SU-DHL-6 (cell line): Measurements from ENCODE around the gene GSTCD.

ENCODE experiments used
- H2AFZ ChIP-seq: fragments of 200-600 bp; sonication (generic); 2 replicates; pipeline ENCODE4 v1.6.1; 2014; ENCODE audit warnings: low read depth, mild to moderate bottlenecking, moderate library complexity, mixed read lengths, antibody characterized with exemption, low read length; ENCODE audit not compliant: severe bottlenecking
- H3F3A ChIP-seq: fragments of 200-600 bp; shearing (Covaris generic); 2 replicates; pipeline ENCODE4 v1.6.0; 2016; ENCODE audit warnings: antibody characterized with exemption, mild to moderate bottlenecking; ENCODE audit not compliant: insufficient read depth
- H3K27ac ChIP-seq: fragments of 200-600 bp; sonication (generic); 2 replicates; pipeline ENCODE4 v1.5.1; 2016; ENCODE audit warnings: low read depth, mild to moderate bottlenecking, low read length, moderate library complexity, mixed read lengths
- H3K27me3 ChIP-seq: fragments of 200-600 bp; sonication (generic), shearing (Covaris generic); 2 replicates; pipeline ENCODE4 v1.6.0; 2014; ENCODE audit warnings: mild to moderate bottlenecking, low read length
- H3K36me3 ChIP-seq: fragments of 200-600 bp; sonication (generic); 2 replicates; pipeline ENCODE4 v1.6.1; 2014; ENCODE audit warnings: mild to moderate bottlenecking, low read length, mixed read lengths
- H3K4me2 ChIP-seq: fragments of 300-600, 200-600 bp; shearing (Covaris generic), sonication (generic); 2 replicates; pipeline ENCODE4 v1.6.0; 2014; ENCODE audit warnings: low read length, low read depth, mild to moderate bottlenecking; ENCODE audit not compliant: poor library complexity, severe bottlenecking
- H3K4me3 ChIP-seq: fragments of 200-600 bp; sonication (generic); 2 replicates; pipeline ENCODE4 v1.5.1; 2014; ENCODE audit warnings: antibody characterized with exemption, low read length, mild to moderate bottlenecking, mixed read lengths; ENCODE audit not compliant: insufficient read depth, poor library complexity, severe bottlenecking
- H3K79me2 ChIP-seq: fragments of 200-600 bp; sonication (generic); 2 replicates; pipeline ENCODE4 v1.6.1; 2014; ENCODE audit warnings: mild to moderate bottlenecking, low read length, moderate library complexity; ENCODE audit not compliant: insufficient read depth
- H3K9ac ChIP-seq: fragments of 200-600 bp; sonication (generic); 2 replicates; pipeline ENCODE4 v1.7.0; 2014; ENCODE audit warnings: mild to moderate bottlenecking, low read length
- H3K9me2 ChIP-seq: fragments of 200-600 bp; sonication (generic); replicated peaks from 2 replicates; pipeline ENCODE4 v1.6.1; 2014; ENCODE audit warnings: low read length; ENCODE audit not compliant: insufficient read depth
- H3K9me3 ChIP-seq: fragments of 200-600 bp; sonication (generic); 2 replicates; pipeline ENCODE4 v1.6.1; 2014; ENCODE audit warnings: low read length, mixed read lengths; ENCODE audit not compliant: insufficient read depth
- H4K20me1 ChIP-seq: fragments of 200-600 bp; sonication (generic); 2 replicates; pipeline ENCODE4 v1.6.1; 2014; ENCODE audit warnings: low read depth, mild to moderate bottlenecking, antibody characterized with exemption, low read length, moderate library complexity, mixed read lengths
- EZH2phosphoT487 ChIP-seq: fragments of 200-600 bp; sonication (generic), shearing (Covaris generic); conservative IDR thresholded peaks from 2 replicates; pipeline ENCODE4 v1.6.1; 2018; ENCODE audit warnings: mild to moderate bottlenecking, antibody characterized with exemption, low read length, moderate library complexity, mixed read lengths
- TF ChIP-seq, protein P1 (sequence below): fragments of 200-600 bp; sonication (generic); IDR thresholded peaks from one replicate; pipeline ENCODE4 v1.5.1; 2017; ENCODE audit warnings: antibody characterized with exemption, mild to moderate bottlenecking, low read length, moderate library complexity; ENCODE audit not compliant: insufficient read depth, poor library complexity, severe bottlenecking

The GSTCD gene

DNA sequence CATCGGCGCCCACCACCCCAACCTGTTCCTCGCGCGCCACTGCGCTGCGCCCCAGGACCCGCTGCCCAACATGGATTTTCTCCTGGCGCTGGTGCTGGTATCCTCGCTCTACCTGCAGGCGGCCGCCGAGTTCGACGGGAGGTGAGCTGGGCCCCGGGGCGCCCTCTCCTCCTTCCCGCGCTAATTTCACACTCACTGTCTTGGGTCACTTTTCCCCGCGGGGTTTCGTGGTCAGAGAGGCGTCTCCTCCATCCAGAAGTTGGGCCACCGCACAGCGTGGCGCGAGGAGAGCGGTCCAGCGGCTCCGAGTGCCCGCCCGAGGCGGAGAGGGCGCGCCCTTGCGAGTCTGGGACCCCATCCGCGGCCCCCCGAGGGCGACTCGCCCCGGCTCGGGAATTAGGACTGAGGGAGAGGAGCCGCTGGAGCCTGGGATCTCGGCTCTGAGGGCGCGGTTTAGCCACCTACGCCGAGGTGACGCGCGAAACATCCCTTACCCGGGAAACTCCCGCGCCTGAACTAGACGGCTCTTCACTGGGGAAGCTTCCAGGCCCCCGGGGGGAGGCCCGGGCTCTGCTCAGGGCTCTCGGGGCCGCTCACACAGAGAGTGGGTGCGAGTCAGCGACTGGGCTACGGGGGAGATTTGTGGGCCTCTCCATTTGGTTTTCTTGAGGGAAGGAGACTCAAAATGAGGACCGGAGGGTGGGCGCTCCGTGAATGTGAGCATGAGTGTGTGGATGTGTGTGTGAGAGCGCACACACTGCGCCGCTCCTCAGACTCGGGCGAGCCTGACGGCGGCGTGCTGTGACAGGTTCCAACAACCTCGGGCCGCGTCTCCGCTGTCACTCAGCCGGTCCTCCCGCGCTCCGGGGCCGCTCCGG is 187.2 kb downstream of the GSTCD start:
- Histone ChIP-seq H3K9me2 (no peaks in the 10 kb centered on the region), H4K20me1 (no peaks in the 10 kb centered on the region), H3K4me2 (no peak overlapping the region), H3K9me3 (no peaks in the 10 kb centered on the region), H3K9ac (no peak overlapping the region), H3K79me2 (no peaks in the 10 kb centered on the region), H3F3A (no peaks in the 10 kb centered on the region), H3K27ac (no peak overlapping the region), H3K27me3 (no peaks in the 10 kb centered on the region), H3K4me3 (no peak overlapping the region), H2AFZ (no peak overlapping the region), H3K36me3 (no peaks in the 10 kb centered on the region)
- no peak for TF ChIP-seq EZH2phosphoT487
- TF ChIP-seq, protein P1, sequence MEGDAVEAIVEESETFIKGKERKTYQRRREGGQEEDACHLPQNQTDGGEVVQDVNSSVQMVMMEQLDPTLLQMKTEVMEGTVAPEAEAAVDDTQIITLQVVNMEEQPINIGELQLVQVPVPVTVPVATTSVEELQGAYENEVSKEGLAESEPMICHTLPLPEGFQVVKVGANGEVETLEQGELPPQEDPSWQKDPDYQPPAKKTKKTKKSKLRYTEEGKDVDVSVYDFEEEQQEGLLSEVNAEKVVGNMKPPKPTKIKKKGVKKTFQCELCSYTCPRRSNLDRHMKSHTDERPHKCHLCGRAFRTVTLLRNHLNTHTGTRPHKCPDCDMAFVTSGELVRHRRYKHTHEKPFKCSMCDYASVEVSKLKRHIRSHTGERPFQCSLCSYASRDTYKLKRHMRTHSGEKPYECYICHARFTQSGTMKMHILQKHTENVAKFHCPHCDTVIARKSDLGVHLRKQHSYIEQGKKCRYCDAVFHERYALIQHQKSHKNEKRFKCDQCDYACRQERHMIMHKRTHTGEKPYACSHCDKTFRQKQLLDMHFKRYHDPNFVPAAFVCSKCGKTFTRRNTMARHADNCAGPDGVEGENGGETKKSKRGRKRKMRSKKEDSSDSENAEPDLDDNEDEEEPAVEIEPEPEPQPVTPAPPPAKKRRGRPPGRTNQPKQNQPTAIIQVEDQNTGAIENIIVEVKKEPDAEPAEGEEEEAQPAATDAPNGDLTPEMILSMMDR = no peak

DNA sequence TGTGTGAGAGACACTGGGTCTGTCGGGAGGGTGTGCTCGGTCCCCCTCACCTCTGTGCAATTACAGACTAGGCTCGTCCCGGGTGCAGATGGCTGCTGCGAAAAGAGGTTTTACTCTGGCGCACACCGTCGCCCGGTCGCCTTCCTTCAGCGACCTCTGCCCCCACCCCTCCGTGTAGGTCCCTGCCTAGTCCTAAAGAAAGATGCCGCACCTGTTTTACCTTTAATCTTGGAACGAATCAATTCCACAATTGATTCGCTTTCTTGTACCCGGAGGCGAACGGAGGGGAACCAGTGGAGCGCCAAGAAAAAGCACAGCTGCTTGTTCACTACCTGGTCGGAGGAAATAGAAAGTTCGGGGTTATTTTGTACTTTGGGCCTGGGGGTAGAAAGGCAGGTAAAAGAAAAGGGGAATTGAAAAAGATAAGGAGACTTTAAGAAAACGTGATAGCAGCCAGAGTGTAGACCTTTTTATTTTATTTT is 187.9 kb downstream of the GSTCD start:
- H3K4me3 ChIP-seq = no peak overlapping the region
- H3K9me3 ChIP-seq = no peaks in the 10 kb centered on the region
- H3K36me3 ChIP-seq = no peaks in the 10 kb centered on the region
- H3K27me3 ChIP-seq = no peaks in the 10 kb centered on the region
- H3K9ac ChIP-seq = no peak overlapping the region
- H3K9me2 ChIP-seq = no peaks in the 10 kb centered on the region
- H2AFZ ChIP-seq = no peak overlapping the region
- no peaks in the 10 kb centered on the region for H3F3A ChIP-seq
- H4K20me1 ChIP-seq = no peaks in the 10 kb centered on the region
- no peak overlapping the region for H3K4me2 ChIP-seq
- H3K79me2 ChIP-seq = no peaks in the 10 kb centered on the region
- H3K27ac ChIP-seq = no peak overlapping the region
- TF ChIP-seq, protein P1 = no peak
- no peak for TF ChIP-seq EZH2phosphoT487
